Hematopoietic multipotent progenitor cell treated with erythropoietin and hydrocortisone succinate and interleukin-3 and kit ligand, for 4 days (in vitro differentiated cells): ENCODE measurements around the gene CACNA1I.
"Not testable (repeated sequence)": the region's sequence is repeated elsewhere in the genome, so short reads cannot be mapped to it uniquely, and the experiment has no call there.

Experiments used
- DNase-seq: peaks from one replicate; pipeline ENCODE4 v3.0.0-alpha.2; 2015

CACNA1I gene

DNA sequence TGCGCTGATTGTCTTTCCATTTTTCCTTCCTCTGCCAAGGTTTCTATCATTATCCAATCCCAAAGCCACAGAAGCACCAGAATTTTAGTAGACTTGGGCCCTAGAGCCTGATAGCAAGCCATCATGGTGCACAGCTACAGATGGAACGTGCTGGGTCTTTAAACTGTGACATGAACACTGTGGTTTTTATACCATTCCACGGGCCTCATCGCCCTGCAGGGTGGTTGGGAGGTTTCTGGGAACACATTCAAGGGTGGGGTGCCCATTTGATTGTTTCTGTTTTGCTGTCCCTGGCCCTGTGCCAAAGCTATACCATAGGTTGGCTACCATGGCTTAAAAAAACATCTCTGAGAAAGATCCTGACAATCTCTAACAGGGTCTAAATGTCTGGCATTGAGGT lies 151.9 kb downstream of the CACNA1I start:
- peak; percentile 63 for DNase-seq

DNA sequence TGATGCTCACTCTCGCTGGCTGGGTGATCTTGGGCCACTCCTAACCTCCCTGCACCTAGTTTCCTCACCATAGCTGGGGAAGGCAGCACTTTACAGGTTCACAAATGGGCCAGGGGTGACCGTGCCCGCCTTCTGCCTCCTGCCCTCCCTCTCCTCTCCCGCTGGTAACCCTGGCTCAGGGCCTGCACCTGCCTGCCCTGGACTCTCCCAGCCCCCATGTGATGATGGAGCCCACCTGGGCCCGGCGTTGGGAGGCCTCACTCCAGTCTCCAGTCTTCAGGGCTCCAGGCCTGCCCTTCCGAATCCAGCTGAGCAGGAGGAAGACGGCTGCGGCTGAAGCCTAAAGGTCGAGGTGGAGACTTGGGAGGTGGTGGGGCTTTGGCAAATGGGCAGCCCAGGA lies 152.9 kb downstream of the CACNA1I start:
- DNase-seq = no peak

DNA sequence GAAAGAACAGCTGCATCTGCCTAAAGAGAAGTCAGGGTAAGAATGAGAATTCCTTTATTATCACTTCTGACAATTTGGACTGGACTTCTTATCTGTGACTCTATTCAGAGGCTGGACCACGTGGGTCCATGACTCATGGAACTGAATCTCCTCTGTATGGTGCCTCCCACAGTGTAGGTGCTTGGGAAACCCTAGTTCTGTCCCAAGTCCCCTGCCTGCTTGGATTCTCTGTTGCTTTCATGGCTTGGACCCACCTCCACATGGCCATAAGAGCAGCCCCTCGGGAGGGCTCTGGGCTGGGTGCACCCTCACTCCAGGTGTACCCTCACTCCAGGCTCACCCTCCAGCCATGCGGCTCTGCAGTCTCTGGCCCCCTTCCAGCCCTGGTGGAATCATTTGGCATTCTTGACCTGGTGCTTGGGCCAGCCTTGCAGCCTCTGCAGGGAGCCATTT lies 153.4 kb downstream of the CACNA1I start:
- DNase-seq = peak; percentile 80

DNA sequence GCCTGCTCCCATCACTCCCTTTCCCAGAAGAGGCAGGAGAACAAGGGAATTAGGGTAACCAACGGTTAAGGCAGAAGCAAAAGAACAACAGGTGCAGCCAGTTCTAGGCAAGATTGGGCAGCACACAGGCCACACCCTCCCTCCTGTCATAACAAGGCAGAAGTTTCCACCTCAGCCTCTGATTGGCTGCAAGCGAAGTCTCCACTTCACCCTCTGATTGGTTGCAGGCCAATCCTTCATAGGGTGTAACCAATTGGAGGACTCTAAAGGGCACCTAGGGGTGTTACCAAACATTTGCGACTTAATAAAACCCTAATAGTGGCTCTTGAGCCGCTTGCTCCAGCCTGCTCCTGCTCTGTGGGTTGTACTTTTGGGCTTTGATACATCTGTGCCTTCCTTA lies 153.8 kb downstream of the CACNA1I start:
- peak; percentile 58 for DNase-seq

DNA sequence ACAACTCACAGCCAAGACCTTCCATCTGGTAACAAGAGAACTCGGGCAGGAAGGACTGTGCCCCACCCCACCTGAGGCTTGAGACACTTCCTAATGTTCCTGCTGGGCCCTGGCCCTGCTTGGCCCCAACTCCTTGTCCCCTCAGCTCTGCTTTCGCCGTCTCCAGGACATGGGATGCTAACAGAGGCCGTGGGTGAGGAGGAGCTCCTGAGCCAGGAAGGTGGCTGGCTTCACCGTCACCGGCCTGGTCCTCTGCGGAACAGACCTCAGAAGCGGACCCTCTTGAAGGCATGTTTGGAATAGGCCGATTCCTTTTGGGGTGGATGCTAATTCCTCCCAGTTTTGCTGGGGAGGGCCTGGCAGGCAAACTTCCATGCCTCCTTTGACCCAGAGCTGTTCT lies 154.3 kb downstream of the CACNA1I start:
- DNase-seq = no peak

DNA sequence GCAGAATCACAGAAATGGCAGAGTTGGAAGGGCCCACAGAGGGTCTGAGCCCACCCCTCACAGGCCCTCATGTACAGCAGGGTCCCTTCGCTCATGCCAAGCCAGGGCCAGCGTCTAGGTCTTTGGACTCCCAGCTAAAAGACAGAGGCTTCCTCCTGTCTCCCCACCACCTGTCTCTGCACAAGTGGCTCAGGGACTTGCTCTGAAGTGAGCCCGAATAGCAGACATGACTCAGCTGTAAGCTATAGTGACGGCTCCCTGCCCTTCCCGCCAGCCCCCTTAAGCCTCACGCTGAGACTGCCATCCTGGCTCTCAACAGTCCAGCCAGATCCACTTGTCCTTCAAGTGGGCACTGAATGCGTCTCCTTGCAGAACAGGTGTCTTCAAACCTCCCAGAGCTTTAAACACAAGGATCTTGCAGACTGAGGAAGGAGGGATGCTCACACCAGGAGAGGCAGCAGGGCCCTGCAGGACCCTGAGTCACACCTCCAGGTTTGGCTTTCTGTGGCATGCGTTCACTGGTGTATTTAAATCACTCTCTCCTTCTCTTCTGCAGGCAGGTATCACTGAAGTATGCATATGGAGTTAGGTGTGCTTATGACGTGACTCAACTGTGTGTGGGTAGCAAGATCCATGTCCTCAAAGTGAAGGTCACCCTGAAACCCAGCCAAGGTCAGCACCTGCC lies 154.9 kb downstream of the CACNA1I start:
- DNase-seq = no peak

- DNase-seq = no peak
Measured at GRCh38 chr22:39727541-39727940, 157.0 kb downstream of the CACNA1I start.

DNA sequence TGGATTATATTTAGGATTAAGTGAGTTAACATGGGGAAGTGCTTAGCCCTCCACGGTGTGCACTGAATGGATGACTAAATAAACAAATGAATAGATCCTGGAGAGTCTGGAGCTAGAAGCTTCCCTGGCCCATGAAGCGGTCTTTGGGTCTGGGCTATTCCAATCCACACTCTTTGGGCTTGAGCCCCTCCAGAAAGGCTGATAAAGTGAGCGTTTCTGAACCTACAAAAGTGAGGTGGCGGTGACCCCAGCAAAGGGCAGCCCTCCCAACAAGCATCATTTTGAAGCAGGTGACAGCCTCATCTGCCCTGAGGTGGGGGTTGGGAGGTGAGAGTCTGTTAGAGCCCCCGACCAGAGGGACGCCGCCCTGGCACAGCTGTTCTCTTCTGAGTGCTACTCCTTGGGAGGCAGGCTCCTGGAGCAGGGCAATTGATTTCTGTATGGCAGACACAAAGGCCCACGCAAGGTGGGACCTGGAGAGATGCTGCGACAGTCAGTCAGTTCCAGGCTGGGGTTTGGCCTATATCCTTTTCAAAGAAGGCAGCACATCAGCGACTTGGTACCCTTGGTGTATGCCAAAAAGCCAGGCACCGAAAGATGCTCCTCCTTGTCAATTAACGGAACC lies 157.8 kb downstream of the CACNA1I start:
- no peak for DNase-seq

DNA sequence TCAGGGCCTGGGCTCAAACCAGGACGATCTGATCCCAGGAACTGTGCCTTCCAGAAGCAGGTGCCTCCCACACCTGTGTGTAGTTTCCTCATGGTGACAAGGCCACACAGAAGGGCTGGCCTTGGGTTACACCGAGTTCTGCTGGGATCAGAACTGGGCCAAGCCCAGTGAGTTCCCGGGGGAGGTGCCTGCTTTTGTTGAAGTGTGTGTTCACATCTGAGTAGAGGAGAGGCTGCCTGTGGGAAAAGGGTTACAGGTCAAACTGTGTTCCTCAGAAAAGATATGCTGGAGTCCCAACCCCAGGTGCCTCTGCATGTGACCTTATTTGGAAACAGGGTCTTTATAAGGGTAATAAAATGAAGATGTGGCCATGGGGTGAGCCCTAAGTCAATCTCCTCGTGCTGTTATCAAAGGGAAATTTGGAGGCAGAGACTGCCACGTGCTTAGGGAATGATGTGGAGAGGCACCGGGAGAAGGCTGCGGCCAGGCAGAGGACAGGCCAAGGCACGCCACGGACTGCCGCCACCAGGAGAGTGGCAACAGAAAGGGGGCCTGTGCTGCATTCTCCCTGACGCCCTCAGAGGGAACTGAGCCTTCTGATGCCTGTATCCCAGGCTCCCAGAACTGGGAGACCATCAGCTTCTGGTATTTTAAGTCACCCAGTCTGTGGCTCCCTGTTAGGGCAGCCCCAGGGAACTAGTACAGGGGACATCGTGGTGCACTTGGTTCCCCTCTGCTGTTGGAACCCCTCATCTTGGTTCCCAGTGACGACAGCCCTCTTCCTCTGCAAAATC lies 158.8 kb downstream of the CACNA1I start:
- DNase-seq = no peak

- DNase-seq = no peak
Measured at GRCh38 chr22:39731481-39731880, 160.9 kb downstream of the CACNA1I start.

GRCh38 chr22:39731881-39732555 lies 161.5 kb downstream of the CACNA1I start:
- DNase-seq = no peak

GRCh38 chr22:39732625-39733024 lies 162.1 kb downstream of the CACNA1I start:
- DNase-seq = no peak

DNA sequence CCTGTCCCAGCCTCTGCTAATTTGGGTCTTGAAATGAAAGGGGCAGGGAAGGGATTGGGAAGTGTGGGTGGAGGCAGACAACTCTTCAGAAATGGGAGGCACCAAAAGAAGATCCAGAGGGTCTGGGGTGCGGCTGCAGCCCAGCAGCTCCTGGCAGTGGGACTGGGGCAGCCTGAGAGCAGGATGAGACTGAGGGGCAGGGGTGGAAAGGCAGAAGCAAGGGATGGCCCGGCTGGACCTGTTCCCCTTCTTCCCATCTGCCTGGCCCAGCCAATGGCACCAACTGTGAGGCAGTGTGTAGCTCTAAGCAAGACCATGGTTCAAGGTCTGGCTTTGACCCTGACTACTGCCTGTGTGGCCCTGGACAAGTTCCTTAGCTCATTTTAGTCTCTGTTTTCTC lies 162.6 kb downstream of the CACNA1I start:
- DNase-seq = no peak

- DNase-seq = not testable (repeated sequence)
Measured at GRCh38 chr22:39734046-39734445, 163.5 kb downstream of the CACNA1I start.

GRCh38 chr22:39734866-39735265 lies 164.3 kb downstream of the CACNA1I start:
- DNase-seq = no peak

GRCh38 chr22:39735776-39736175 lies 165.2 kb downstream of the CACNA1I start:
- no peak for DNase-seq

DNA sequence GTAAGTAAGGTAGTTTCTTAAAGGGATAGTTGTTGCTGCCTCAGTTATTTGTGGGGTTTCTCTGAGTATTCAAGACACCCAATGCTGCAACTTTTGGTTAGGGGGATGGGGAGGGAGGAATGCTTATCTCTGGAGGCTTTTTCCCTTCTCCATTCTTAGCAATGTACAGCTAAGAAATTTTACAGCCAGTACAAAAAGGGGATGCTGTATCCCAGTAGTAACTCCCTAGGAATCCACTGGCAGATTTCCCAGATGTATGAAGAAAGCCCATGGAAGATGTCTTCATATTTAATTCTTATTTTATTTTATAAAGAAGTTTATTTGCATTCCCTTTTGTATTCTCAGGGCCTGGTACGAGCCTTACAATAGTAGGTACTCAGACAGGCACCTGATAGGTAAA lies 168.2 kb downstream of the CACNA1I start:
- no peak for DNase-seq
